Activated naive CD4-positive, alpha-beta T cell treated with anti-CD3 and anti-CD28 coated beads for 36 hours (primary cell): ENCODE data around the gene SMG1. TPM values are rescaled to one million over a fixed set of nuclear protein-coding genes. Genes with fewer than 3 reads are reported as not detected.

Experiments
- CTCF ChIA-PET: fragments of 350-600 bp; sonication (Branson Sonifier 250); formaldehyde crosslinking; loops from one replicate; lab custom pipeline; 2021; ENCODE audit warnings: antibody characterized with exemption; lab: Charles Lee
- DNase-seq: peaks from one replicate; pipeline ENCODE4 v3.0.0-alpha.2; 2020
- H3K27ac Mint-ChIP-seq: one replicate; pipeline ENCODE4 v1.8.0; 2021; ENCODE audit warnings: mild to moderate bottlenecking, mixed read lengths
- H3K27me3 Mint-ChIP-seq: one replicate; pipeline ENCODE4 v1.8.0; 2021; ENCODE audit warnings: low read depth, mixed read lengths
- H3K36me3 Mint-ChIP-seq: one replicate; pipeline ENCODE4 v1.8.0; 2021; ENCODE audit warnings: low read depth, mixed read lengths
- H3K4me1 Mint-ChIP-seq: one replicate; pipeline ENCODE4 v1.8.0; 2021; ENCODE audit warnings: low read depth, mixed read lengths
- H3K4me3 Mint-ChIP-seq: one replicate; pipeline ENCODE4 v1.8.0; 2021; ENCODE audit warnings: mild to moderate bottlenecking, moderate library complexity, mixed read lengths
- H3K9me3 Mint-ChIP-seq: one replicate; pipeline ENCODE4 v1.8.0; 2021; ENCODE audit warnings: mixed read lengths
- intact Hi-C: fragments of 100-400 bp; cut with micrococcal nuclease; formaldehyde crosslinking; loops from one replicate; pipeline ENCODE4 v1.15.1; 2023
- total RNA-seq, 2 experiments: library from RNA; stranded (reverse); gene quantifications; one replicate each; pipeline ENCODE4 v1.2.3, GENCODE V29; 2021

Gene SMG1
- total RNA-seq, 2 experiments from 2014 or later = 96.7 to 106 TPM

DNA sequence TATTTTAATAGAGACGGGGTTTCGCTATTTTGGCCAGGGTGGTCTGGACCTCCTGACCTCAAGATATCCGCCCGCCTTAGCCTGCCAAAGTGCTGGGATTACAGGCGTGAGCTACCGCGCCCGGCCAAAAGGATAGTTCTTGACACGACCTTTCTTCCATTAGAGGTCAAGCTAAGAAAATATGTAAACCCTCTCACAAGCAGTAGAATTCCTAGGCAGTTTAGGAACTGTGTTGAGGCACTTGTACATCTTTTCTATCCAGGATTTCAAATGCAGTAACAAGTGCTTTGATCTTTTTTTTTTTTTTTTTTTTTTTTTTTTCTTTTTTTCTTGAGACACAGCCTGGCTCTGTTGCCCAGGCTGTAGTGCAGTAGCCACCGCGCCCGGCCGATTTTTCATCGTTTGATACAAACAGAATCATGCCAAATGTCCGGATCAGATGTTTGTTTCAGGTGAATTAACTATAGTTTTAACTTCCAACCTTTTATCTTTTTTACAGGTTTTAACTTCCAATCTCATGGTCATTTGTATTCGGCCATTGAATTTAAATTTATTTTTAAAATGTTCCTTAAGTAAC lies 123.4 kb downstream of the SMG1 start:
- CTCF ChIA-PET = interaction anchor here (0.6 to 4.2 kb wide), 7 partner anchors 11 to 720 kb away, joined by 3 to 19 read pairs (median 6); partner anchors contain the start of gene RPS15A
- Mint-ChIP-seq H3K4me3 (peak overlapping the region; percentile 87), H3K4me1 (peaks cover 49% of the 10 kb centered on the region), H3K27me3 (no peaks in the 10 kb centered on the region), H3K9me3 (no peaks in the 10 kb centered on the region), H3K27ac (peak overlapping the region; percentile 98), H3K36me3 (peaks cover 18% of the 10 kb centered on the region)
- DNase-seq = no peak
- intact Hi-C loops = no loop called here

DNA sequence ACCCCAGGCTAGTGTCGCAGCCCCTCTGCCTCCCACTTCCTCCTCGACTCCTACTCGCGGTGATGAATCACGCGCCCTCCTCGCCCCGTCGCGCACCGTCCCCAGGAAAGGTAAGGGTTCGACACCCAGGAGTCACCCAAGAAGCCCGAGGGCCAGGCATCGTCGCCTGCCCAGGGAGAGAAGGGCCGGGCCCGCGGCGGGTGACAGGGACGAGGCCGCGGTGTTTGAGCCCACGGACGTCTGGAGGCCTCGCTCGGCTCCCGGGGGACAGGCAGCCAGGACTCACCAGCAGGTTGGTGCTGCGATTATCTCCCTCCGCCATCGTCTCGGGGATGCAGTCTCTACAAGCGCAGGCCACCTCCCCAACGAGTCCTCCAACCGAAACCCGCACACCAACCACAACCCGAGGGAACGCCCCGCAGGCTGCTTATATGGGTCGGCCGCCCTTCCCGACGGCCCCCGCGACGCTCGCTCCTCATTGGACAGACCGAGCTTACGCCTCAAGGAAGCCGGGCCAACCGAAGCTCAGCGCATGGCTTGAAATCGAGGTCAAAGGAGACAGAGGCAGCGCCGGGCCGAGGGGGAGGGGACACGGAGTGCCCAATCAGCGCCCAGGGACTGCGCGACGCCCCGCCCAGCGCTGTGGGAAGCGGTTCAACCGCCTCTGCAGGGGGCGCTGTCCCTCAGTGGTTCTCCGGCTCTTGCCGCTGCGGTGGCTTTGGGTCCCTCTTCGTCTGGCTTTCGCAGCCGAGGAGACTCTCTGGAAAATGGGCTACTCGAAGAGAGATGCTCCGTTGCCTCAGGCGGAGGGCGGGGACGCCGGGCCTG lies 124.8 kb downstream of the SMG1 start, which contains the start of gene ARL6IP1:
TSS of gene ARL6IP1 (minus strand) at position 405 of the 828 bp plus-strand sequence. CDS start at position 322, 83 bp downstream.
- Mint-ChIP-seq H3K27me3 (no peaks in the 10 kb centered on the region), H3K4me1 (peaks cover 51% of the 10 kb centered on the region)

DNA sequence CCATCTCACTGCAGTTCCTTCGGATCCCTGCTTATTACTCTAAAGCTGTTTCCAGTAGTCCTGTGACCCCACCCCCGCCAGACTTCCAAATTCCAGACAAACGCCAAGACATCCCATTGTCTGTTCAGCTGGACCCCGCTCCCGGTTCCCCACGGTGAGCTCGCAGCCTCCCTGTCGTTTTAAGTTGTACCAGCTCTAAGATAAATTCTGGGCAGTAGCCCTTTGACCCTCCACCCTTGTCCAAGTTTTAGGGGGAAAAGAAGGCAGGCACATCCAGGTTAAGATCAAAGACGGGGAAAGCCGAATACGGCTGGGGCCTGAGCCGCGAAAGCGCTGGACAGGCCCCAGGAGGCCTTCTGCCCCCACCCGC lies 125.4 kb downstream of the SMG1 start:
- Mint-ChIP-seq H3K27me3 (no peaks in the 10 kb centered on the region), H3K27ac (peak overlapping the region; percentile 98), H3K4me1 (peaks cover 51% of the 10 kb centered on the region), H3K4me3 (peak overlapping the region; percentile 87), H3K9me3 (no peaks in the 10 kb centered on the region), H3K36me3 (peaks cover 20% of the 10 kb centered on the region)
- intact Hi-C loops = loop anchor here (1.0 to 2.0 kb wide), 5 partner anchors 10 to 722 kb away; partner anchors contain the start of genes CCP110, COQ7, GDE1 and RPS15A
- CTCF ChIA-PET = interaction anchor here (1.1 to 4.2 kb wide), 6 partner anchors 9 to 45 kb away, joined by 3 to 19 read pairs (median 11); partner anchors contain the start of gene RPS15A
- DNase-seq = no peak

More for the DNA sequence above, 124.8 kb downstream of the SMG1 start, which contains the start of gene ARL6IP1:
- CTCF ChIA-PET = interaction anchor here (0.6 to 4.2 kb wide), 25 partner anchors 9 to 267 kb away, joined by 3 to 19 read pairs (median 5); partner anchors contain the start of gene RPS15A
- Mint-ChIP-seq H3K27ac (peak within 1 kb of the TSS; percentile 98), H3K36me3 (peaks cover 19% of the 10 kb centered on the region), H3K4me3 (peak within 1 kb of the TSS; percentile 87), H3K9me3 (no peaks in the 10 kb centered on the region)
- intact Hi-C loops = loop anchor here (1.0 to 2.0 kb wide), 5 partner anchors 11 to 721 kb away; partner anchors contain the start of genes CCP110, COQ7, GDE1 and RPS15A
- DNase-seq = peak; percentile 99

DNA sequence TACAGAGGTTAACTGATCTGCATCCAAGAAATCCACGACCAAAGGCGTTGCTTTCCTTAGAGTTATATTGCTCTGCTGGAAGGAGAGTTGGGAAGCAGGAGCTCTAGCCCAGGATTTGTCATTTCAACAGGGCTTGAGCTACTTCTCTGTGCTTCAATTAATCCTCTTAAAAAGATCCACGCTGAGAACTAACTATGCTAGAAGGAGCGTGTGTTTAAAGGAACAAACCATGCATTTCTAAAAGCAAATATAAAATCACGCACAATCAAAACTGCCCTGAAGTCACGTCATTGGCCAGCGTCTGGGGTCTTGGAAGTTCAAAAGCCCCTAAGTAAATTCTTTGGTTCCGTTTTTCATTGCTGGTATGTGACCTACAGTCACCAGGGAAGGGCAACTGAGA lies 125.9 kb downstream of the SMG1 start:
- intact Hi-C loops = loop anchor here (2.0 kb wide), 1 partner anchor 723 kb away; the partner anchor contains the start of genes CCP110 and GDE1
- Mint-ChIP-seq H3K4me3 (peak overlapping the region; percentile 87), H3K36me3 (peaks cover 24% of the 10 kb centered on the region), H3K27me3 (no peaks in the 10 kb centered on the region), H3K4me1 (peaks cover 48% of the 10 kb centered on the region), H3K9me3 (no peaks in the 10 kb centered on the region), H3K27ac (peak overlapping the region; percentile 98)
- CTCF ChIA-PET = interaction anchor here (1.1 to 4.2 kb wide), 3 partner anchors 8 to 15 kb away, joined by 3 to 17 read pairs (median 11); partner anchors contain the start of gene RPS15A
- no peak for DNase-seq

DNA sequence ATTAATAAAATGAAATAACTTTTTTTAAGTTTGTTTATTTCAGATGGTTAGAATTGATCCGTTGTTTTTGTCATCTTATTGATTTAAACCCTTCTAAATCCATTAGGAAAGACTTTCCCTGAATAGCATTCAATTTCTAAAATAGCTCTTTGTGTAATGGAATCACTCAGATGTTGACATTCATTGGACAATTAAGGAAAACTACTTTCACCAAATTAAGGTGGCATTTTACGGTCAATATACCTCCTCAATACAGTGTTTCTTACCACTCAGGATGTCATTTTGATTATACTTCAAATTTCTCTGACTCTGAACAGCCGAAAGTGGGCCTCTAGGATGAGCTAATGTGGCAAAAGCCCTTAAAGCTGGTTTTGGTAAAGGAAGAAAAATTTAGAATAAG lies 126.7 kb downstream of the SMG1 start:
- Mint-ChIP-seq H3K27me3 (no peaks in the 10 kb centered on the region), H3K27ac (no peak overlapping the region), H3K4me3 (peak overlapping the region; percentile 87), H3K9me3 (no peaks in the 10 kb centered on the region), H3K36me3 (peaks cover 26% of the 10 kb centered on the region), H3K4me1 (peaks cover 44% of the 10 kb centered on the region)
- DNase-seq = no peak
- CTCF ChIA-PET = interaction anchor here (0.8 to 4.2 kb wide), 2 partner anchors 8 to 9 kb away, joined by 4 to 17 read pairs; partner anchors contain the start of gene RPS15A
- intact Hi-C loops = no loop called here

DNA sequence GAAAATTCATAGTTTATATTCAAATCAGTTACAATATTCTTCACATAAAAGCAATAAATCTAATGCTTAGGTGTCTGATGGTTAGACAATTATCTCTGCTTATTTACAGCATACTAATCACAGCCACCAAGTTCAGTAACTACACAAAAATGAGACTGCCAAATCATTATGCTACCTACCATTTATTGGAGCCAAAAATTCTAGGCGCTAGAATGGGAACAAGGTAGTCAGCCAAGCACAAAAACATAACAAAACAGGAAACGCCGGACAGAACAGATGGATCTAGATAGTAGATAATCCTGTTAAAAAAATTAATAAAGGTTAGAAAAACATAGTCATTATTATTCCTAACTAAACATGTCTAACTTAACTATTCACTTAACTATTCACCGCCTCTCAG lies 128.5 kb downstream of the SMG1 start:
- no peak for DNase-seq
- Mint-ChIP-seq H3K4me3 (no peak overlapping the region), H3K4me1 (peaks cover 28% of the 10 kb centered on the region), H3K36me3 (peaks cover 37% of the 10 kb centered on the region), H3K27me3 (no peaks in the 10 kb centered on the region), H3K9me3 (no peaks in the 10 kb centered on the region), H3K27ac (no peak overlapping the region)
- intact Hi-C loops = no loop called here
- CTCF ChIA-PET = no interaction called here

DNA sequence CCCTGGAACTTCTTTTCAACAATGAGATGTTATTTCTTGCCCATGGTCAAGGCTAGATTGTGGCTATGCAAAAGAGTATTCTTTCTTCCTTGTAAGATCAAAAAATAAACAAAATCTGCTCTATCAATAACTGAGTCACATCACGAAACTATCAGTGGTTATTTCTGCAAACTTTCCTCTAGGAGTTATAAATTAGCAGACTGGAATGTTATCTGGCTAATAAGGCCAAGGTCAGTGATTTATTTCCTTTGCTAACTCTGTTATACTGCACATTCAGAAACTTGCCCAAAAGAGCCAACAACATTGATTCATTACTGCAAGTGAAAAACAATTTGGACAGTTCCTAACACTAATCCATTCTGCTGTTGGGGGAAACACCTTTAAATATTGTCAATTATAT lies 129.8 kb downstream of the SMG1 start:
- intact Hi-C loops = no loop called here
- no peak overlapping the region for H3K4me3 Mint-ChIP-seq
- H3K36me3 Mint-ChIP-seq = peaks cover 35% of the 10 kb centered on the region
- H3K27me3 Mint-ChIP-seq = no peaks in the 10 kb centered on the region
- DNase-seq = no peak
- CTCF ChIA-PET = no interaction called here
- peaks cover 23% of the 10 kb centered on the region for H3K4me1 Mint-ChIP-seq
- no peaks in the 10 kb centered on the region for H3K9me3 Mint-ChIP-seq
- no peak overlapping the region for H3K27ac Mint-ChIP-seq

DNA sequence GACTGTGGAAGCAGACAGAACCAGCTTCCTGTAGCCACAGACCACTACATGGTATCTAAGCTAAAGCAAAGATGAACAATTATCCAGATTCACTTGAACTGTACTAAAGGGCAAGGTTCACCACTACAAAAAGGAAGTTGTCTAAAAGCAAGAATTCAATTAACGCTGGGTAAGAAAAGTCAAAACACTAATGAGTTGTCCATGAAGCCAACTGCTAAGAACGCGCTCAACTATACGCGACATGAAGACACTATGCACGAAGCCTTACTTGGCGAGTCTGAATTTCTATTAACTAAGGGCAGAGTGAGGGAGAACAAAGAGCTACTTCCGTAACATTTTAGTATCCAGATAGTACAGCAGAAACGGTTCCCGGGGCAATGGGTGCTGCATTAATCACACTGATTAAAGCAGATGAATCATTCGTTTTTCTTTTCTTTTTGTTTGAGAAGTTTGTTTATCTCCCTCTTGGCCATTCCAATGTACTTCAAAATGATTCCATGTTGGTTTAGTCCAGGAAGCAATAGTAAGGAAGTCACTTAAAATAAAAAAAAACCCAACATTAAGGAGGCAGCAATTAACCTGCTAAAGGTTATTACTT lies 133.3 kb downstream of the SMG1 start:
- intact Hi-C loops = no loop called here
- H3K27ac Mint-ChIP-seq = no peak overlapping the region

DNA sequence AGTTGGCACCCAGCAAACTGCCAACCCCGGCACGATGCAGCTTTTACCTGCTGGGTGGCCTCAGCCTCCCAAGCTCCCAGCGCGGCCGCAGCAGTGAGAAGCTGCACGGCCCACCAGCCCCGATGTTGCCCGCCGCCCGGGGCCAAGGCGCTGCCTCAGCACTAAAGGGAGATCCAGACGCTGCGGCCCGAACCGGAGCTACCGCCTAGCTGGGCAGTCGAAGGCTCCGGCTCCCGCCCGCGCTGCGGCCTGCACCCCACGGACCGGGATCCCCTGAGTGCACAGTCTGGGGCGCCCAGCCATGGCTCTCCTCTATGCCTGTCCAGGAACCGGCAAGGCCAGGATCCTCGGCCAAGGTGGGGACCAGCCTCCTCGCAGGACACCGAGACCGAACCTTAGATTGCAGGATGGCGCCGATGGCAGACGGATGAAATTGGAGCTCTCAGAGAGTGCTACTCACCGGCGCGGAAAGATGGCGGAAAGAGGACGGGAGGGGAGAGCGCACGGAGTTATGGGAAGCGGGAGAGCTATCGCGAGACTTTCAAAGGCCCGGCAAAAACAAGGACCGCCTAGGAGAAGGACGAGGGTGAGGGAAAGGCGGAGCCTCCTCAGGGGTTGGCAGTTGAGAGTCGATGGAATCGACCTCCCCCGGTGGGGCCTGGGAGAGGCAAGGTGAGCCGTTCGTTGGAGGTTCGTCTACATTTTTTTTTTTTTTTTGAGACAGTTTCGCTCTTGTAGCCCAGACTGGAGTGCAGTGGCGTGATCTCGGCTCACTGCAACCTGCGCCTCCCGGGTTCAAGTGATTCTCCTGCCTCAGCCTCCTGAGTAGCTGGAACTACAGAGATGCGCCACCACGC lies 136.1 kb downstream of the SMG1 start, which contains the start of gene RPS15A:
TSS of gene RPS15A (minus strand) at position 485 of the 857 bp plus-strand sequence. CDS start 1,221 bp downstream, outside the sequence.
- H3K4me1 Mint-ChIP-seq = peaks cover 45% of the 10 kb centered on the region
- no peaks in the 10 kb centered on the region for H3K27me3 Mint-ChIP-seq
- CTCF ChIA-PET = interaction anchor here (1.0 to 1.3 kb wide), 4 partner anchors 9 to 170 kb away, joined by 3 to 9 read pairs (median 4); partner anchors contain the start of gene ARL6IP1

More for the DNA sequence above, 133.3 kb downstream of the SMG1 start:
- Mint-ChIP-seq H3K36me3 (peaks cover 49% of the 10 kb centered on the region), H3K4me3 (no peak overlapping the region), H3K4me1 (peaks cover 20% of the 10 kb centered on the region), H3K27me3 (no peaks in the 10 kb centered on the region), H3K9me3 (no peaks in the 10 kb centered on the region)
- DNase-seq = no peak
- CTCF ChIA-PET = interaction anchor here (2.4 kb wide), 1 partner anchor 8 kb away, joined by 17 read pairs; the partner anchor contains the start of gene ARL6IP1

DNA sequence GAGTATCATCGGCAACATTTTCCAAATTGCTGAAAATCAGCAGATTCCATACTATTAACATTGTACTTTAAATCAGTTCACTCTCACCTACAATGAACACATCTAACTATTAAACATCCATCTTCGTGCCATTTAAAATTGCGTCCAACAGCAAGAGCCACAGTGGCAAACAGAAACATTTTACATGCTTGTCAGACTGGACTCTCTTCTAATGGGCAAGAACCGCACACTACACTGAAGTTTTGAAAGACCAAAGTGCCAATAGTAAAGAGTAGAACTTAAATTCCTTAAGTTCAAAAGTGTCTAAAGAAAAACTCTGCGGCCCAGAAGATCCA lies 136.7 kb downstream of the SMG1 start:
- Mint-ChIP-seq H3K9me3 (no peaks in the 10 kb centered on the region), H3K36me3 (peaks cover 72% of the 10 kb centered on the region), H3K4me1 (peaks cover 51% of the 10 kb centered on the region), H3K27ac (peak overlapping the region; percentile 96), H3K27me3 (no peaks in the 10 kb centered on the region), H3K4me3 (peak overlapping the region; percentile 94)
- CTCF ChIA-PET = interaction anchor here (1.0 to 1.3 kb wide), 4 partner anchors 10 to 171 kb away, joined by 3 to 9 read pairs (median 4); partner anchors contain the start of gene ARL6IP1
- DNase-seq = no peak
- intact Hi-C loops = loop anchor here (5.0 kb wide), 1 partner anchor 1422 kb away; no protein-coding TSS in a partner anchor

More for the DNA sequence above, 136.1 kb downstream of the SMG1 start, which contains the start of gene RPS15A:
- no peaks in the 10 kb centered on the region for H3K9me3 Mint-ChIP-seq
- intact Hi-C loops = loop anchor here (1.0 to 5.0 kb wide), 4 partner anchors 11 to 1423 kb away; partner anchors contain the start of genes ARL6IP1, COQ7 and SMG1
- H3K36me3 Mint-ChIP-seq = peaks cover 67% of the 10 kb centered on the region
- H3K4me3 Mint-ChIP-seq = peak within 1 kb of the TSS; percentile 94
- peak; percentile 96 for DNase-seq
- H3K27ac Mint-ChIP-seq = peak within 1 kb of the TSS; percentile 96
